Endothelial cell of umbilical vein (primary cell): Measurements from ENCODE around the gene ARMH3. TPM values are rescaled to one million over a fixed set of nuclear protein-coding genes. Genes with fewer than 3 reads are reported as not detected.

Experiments used
- BruUV-seq: library from RNA; stranded (reverse); fragments of 400-500 nt; replicated peaks from 2 replicates; lab custom pipeline; 2021; lab: Mats Ljungman, UMichigan
- CTCF ChIA-PET: fragments of 300-600, 350-600 bp; sonication (Branson Sonifier 250); formaldehyde crosslinking; loops from one replicate; lab custom pipeline; 2021; ENCODE audit warnings: antibody characterized with exemption, inconsistent platforms; lab: Charles Lee
- POLR2A ChIA-PET: fragments of 300-600, 350-600 bp; sonication (Branson Sonifier 250); formaldehyde crosslinking; loops from one replicate; lab custom pipeline; 2021; ENCODE audit warnings: antibody characterized with exemption, inconsistent platforms; lab: Charles Lee
- DNase-seq: peaks from one replicate; pipeline ENCODE4 v3.0.0-alpha.2; 2011; ENCODE audit warnings: low read depth, low spot score
- FAIRE-seq: peaks from 2 replicates; lab custom pipeline; 2011; peaks lifted over from hg19 to GRCh38; lab: Jason Lieb, UNC
- H2AFZ ChIP-seq: 2 replicates; pipeline ENCODE4 v1.6.0; 2012; ENCODE audit warnings: low read depth, low read length, control low read depth, inconsistent platforms
- H3K27ac ChIP-seq: 2 replicates; pipeline ENCODE4 v1.5.1; 2011; ENCODE audit warnings: low read depth, mild to moderate bottlenecking, control low read depth, low read length, moderate library complexity; ENCODE audit not compliant: insufficient read depth
- H3K27me3 ChIP-seq, 2 experiments: 2 replicates each; pipeline versions ENCODE4 v1.6.0 to v1.6.1; 2011; ENCODE audit warnings: low read length in 2 of 2, mixed read lengths in 1 of 2; ENCODE audit not compliant: control insufficient read depth in 2 of 2, insufficient read depth in 2 of 2
- H3K36me3 ChIP-seq, 2 experiments: 2 replicates in 1 of 2; 3 replicates in 1 of 2; pipeline ENCODE4 v1.5.1; 2011; ENCODE audit warnings: low read length in 2 of 2, mild to moderate bottlenecking in 1 of 2, moderate library complexity in 1 of 2; ENCODE audit not compliant: control insufficient read depth in 2 of 2, insufficient read depth in 2 of 2; ENCODE audit errors: extremely low read depth in 1 of 2
- H3K4me1 ChIP-seq: 3 replicates; pipeline ENCODE4 v1.5.1; 2011; ENCODE audit warnings: mild to moderate bottlenecking, low read length; ENCODE audit not compliant: control insufficient read depth, insufficient read depth; ENCODE audit errors: extremely low read depth
- H3K4me2 ChIP-seq: 2 replicates; pipeline ENCODE4 v1.6.1; 2011; ENCODE audit warnings: low read length, control low read depth, mixed read lengths; ENCODE audit not compliant: insufficient read depth
- H3K4me3 ChIP-seq, 3 experiments: fragments of 200-600 bp in 1 of 3; sonication (generic), shearing (Covaris generic) in 1 of 3; replicated peaks in 1 of 3; 2 replicates each; pipeline ENCODE4 v1.5.1; 2011 to 2016; ENCODE audit warnings: control low read depth in 3 of 3, low read length in 3 of 3, mild to moderate bottlenecking in 2 of 3, inconsistent platforms in 1 of 3, low read depth in 1 of 3, moderate library complexity in 1 of 3; ENCODE audit not compliant: insufficient read depth in 1 of 3
- H3K79me2 ChIP-seq: 2 replicates; pipeline ENCODE4 v1.6.0; 2012; ENCODE audit warnings: low read length, inconsistent platforms; ENCODE audit not compliant: control insufficient read depth, insufficient read depth
- H3K9ac ChIP-seq: replicated peaks from 2 replicates; pipeline ENCODE3; 2011; ENCODE audit warnings: low read length, control low read depth; ENCODE audit not compliant: insufficient read depth; ENCODE audit errors: extremely low read depth
- H3K9me1 ChIP-seq: replicated peaks from 3 replicates; pipeline ENCODE4 v1.6.0; 2011; ENCODE audit warnings: mild to moderate bottlenecking, low read length; ENCODE audit not compliant: control insufficient read depth, insufficient read depth; ENCODE audit errors: extremely low read depth
- H3K9me3 ChIP-seq: replicated peaks from 2 replicates; pipeline ENCODE4 v1.5.1; 2012; ENCODE audit warnings: low read length, inconsistent platforms; ENCODE audit not compliant: control insufficient read depth, insufficient read depth
- H4K20me1 ChIP-seq: replicated peaks from 2 replicates; pipeline ENCODE3; 2011; ENCODE audit warnings: mild to moderate bottlenecking, low read length; ENCODE audit not compliant: control insufficient read depth, insufficient read depth; ENCODE audit errors: extremely low read depth
- EZH2 ChIP-seq: IDR thresholded peaks from 2 replicates; pipeline ENCODE4 v1.6.1; 2012; ENCODE audit warnings: borderline replicate concordance, low read depth, mild to moderate bottlenecking, moderate library complexity, low read length, inconsistent platforms; ENCODE audit not compliant: severe bottlenecking
- FOS ChIP-seq: IDR thresholded peaks from 2 replicates; pipeline ENCODE4 v1.6.1; 2011; ENCODE audit warnings: mild to moderate bottlenecking, low read length, moderate library complexity, borderline replicate concordance; ENCODE audit not compliant: insufficient read depth
- GATA2 ChIP-seq: IDR thresholded peaks from 2 replicates; pipeline ENCODE4 v1.7.0; 2011; ENCODE audit warnings: low read depth, mild to moderate bottlenecking, moderate library complexity, mixed read lengths, low read length; ENCODE audit not compliant: insufficient read length, insufficient read depth
- JUN ChIP-seq: IDR thresholded peaks from 2 replicates; pipeline ENCODE4 v1.6.1; 2011; ENCODE audit warnings: borderline replicate concordance, low read depth; ENCODE audit not compliant: insufficient read length, insufficient read depth
- MYC ChIP-seq: IDR thresholded peaks from one replicate; pipeline ENCODE4 v1.6.1; 2011; ENCODE audit warnings: mild to moderate bottlenecking, low read depth, low read length
- POLR2A ChIP-seq: IDR thresholded peaks from 2 replicates; pipeline ENCODE4 v1.6.1; 2012; ENCODE audit warnings: low read depth, mild to moderate bottlenecking, control low read depth, low read length
- POLR2AphosphoS5 ChIP-seq: IDR thresholded peaks from 2 replicates; pipeline ENCODE4 v1.6.1; 2012; ENCODE audit warnings: low read depth, mild to moderate bottlenecking, control low read depth, low read length, moderate library complexity; ENCODE audit not compliant: insufficient read depth
- dilution Hi-C: fragments of 300-500 bp; cut with MboI; formaldehyde crosslinking; loops from one replicate; pipeline ENCODE4 v1.15.0; 2019; ENCODE audit warnings: low sequenced_read_pairs; ENCODE audit not compliant: extremely low pct_ligation_motif_present
- intact Hi-C: fragments of 100-400 bp; cut with micrococcal nuclease; formaldehyde crosslinking; loops from one replicate; pipeline ENCODE4 v1.10.0; 2022
- polyA plus RNA-seq, 4 experiments: library from polyadenylated mRNA; depleted of rRNA in 3 of 4; stranded (reverse) in 3 of 4; unstranded in 1 of 4; fragments of >200 nt; gene quantifications; 2 replicates each; pipeline versions ENCODE4 v1.2.1 to v1.2.3, GENCODE V29; 2011 to 2012; ENCODE audit warnings: missing spikeins in 1 of 4
- total RNA-seq: library from RNA; stranded (reverse); gene quantifications from 2 replicates; pipeline ENCODE4 v1.2.3, GENCODE V29; 2021
- TF ChIP-seq, protein P1 (sequence below): IDR thresholded peaks from 2 replicates; pipeline ENCODE4 v1.6.1; 2011; ENCODE audit not compliant: insufficient read depth, insufficient read length
- TF ChIP-seq, protein P2 (sequence below), 2 donors: IDR thresholded peaks; 1 replicate in 1 of 2; 2 replicates in 1 of 2; pipeline ENCODE4 v1.5.1; 2011; ENCODE audit warnings: low read length in 2 of 2, mild to moderate bottlenecking in 2 of 2, moderate library complexity in 2 of 2, control low read depth in 1 of 2, inconsistent platforms in 1 of 2, low read depth in 1 of 2; ENCODE audit not compliant: insufficient read depth in 1 of 2; ENCODE audit errors: extremely low read depth in 1 of 2

The ARMH3 gene
- total and polyA plus RNA-seq, 2 donors (not counting 3 experiments of a cell fraction or from before 2014, with no cell fraction given): 13.1 to 17.6 TPM

DNA sequence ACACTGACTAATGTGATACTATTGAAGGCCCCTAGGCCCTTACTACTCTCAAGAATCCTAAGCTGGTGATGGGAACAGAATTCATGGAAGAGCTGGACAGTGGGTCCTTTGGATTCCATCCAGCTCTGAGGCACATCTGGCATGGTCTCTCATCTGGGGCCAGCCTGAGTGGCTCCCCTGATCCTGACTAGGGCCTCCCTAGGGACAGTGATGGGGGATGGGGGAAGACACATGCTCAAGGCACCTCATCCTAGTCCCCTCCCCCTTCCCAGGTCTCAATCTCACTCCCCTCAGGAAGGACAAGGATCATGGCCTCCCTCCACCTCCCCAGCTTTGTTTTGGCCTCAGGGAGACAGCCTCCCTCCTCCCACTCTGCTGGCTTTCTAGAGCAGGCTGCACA is 214.1 kb downstream of the ARMH3 start:
- Histone ChIP-seq H3K79me2 (no peaks in the 10 kb centered on the region), H3K9me1 (no peaks in the 10 kb centered on the region), H3K27me3 (no peaks in the 10 kb centered on the region), H3K4me1 (peaks cover 13% of the 10 kb centered on the region), H4K20me1 (no peaks in the 10 kb centered on the region), H3K27ac (no peak overlapping the region), H3K4me2 (no peak overlapping the region), H3K4me3 (no peak overlapping the region), H3K9me3 (no peaks in the 10 kb centered on the region), H2AFZ (no peak overlapping the region), H3K36me3 (no peaks in the 10 kb centered on the region), H3K9ac (no peak overlapping the region)
- intact Hi-C loops (loop anchor here (2.0 kb wide), 1 partner anchor 223 kb away; the partner anchor contains the start of gene HPS6), dilution Hi-C loops (no loop called here)
- ChIA-PET CTCF (interaction anchor here (1.0 to 10.5 kb wide), 35 partner anchors 9 to 628 kb away, joined by 3 to 742 read pairs (median 10); partner anchors contain the start of genes HPS6, NPM3 and OGA), POLR2A (interaction anchor here (1.4 kb wide), 1 partner anchor 23 kb away, joined by 5 read pairs; the partner anchor contains the start of gene OGA)
- TF ChIP-seq POLR2A: no peak
- TF ChIP-seq GATA2: no peak
- TF ChIP-seq, protein P1, sequence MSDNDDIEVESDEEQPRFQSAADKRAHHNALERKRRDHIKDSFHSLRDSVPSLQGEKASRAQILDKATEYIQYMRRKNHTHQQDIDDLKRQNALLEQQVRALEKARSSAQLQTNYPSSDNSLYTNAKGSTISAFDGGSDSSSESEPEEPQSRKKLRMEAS: no peak
- no peak for TF ChIP-seq MYC
- no peak for TF ChIP-seq FOS
- no peak for TF ChIP-seq JUN
- TF ChIP-seq, protein P2, sequence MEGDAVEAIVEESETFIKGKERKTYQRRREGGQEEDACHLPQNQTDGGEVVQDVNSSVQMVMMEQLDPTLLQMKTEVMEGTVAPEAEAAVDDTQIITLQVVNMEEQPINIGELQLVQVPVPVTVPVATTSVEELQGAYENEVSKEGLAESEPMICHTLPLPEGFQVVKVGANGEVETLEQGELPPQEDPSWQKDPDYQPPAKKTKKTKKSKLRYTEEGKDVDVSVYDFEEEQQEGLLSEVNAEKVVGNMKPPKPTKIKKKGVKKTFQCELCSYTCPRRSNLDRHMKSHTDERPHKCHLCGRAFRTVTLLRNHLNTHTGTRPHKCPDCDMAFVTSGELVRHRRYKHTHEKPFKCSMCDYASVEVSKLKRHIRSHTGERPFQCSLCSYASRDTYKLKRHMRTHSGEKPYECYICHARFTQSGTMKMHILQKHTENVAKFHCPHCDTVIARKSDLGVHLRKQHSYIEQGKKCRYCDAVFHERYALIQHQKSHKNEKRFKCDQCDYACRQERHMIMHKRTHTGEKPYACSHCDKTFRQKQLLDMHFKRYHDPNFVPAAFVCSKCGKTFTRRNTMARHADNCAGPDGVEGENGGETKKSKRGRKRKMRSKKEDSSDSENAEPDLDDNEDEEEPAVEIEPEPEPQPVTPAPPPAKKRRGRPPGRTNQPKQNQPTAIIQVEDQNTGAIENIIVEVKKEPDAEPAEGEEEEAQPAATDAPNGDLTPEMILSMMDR (IDR thresholded peaks at IDR 0.05; ENCODE audit: extremely low read depth in 1 of 2, insufficient read depth in 1 of 2, low read depth in 1 of 2, low read length in 2 of 2): no peak
- no peak for TF ChIP-seq EZH2
- no peak for TF ChIP-seq POLR2AphosphoS5
- BruUV-seq: no TSS peak
- no peak for DNase-seq
- FAIRE-seq: no peak
